Loucy (cell line): Measurements from ENCODE around the gene THBS1.

ENCODE experiments used
- H2AFZ ChIP-seq: fragments of 200-600 bp; sonication (generic); 2 replicates; pipeline ENCODE4 v1.6.0; 2016; ENCODE audit warnings: antibody characterized with exemption, mild to moderate bottlenecking, low read length, moderate library complexity
- H3F3A ChIP-seq: fragments of 200-600 bp; 2 replicates; pipeline ENCODE4 v1.6.0; 2016; ENCODE audit warnings: antibody characterized with exemption, low read depth, mild to moderate bottlenecking
- H3K27me3 ChIP-seq: fragments of 200-600 bp; sonication (generic); 2 replicates; pipeline ENCODE4 v1.6.1; 2014; ENCODE audit warnings: low read length, mild to moderate bottlenecking; ENCODE audit not compliant: insufficient read depth, poor library complexity, severe bottlenecking
- H3K36me3 ChIP-seq: fragments of 200-600 bp; sonication (generic); 2 replicates; pipeline ENCODE4 v1.6.1; 2016; ENCODE audit warnings: low read length; ENCODE audit not compliant: insufficient read depth
- H3K4me1 ChIP-seq: fragments of 200-600 bp; sonication (generic); 2 replicates; pipeline ENCODE4 v1.5.1; 2014; ENCODE audit warnings: low read length, mild to moderate bottlenecking; ENCODE audit not compliant: insufficient read depth, poor library complexity, severe bottlenecking
- H3K4me2 ChIP-seq: fragments of 200-600 bp; sonication (generic); 2 replicates; pipeline ENCODE4 v1.6.0; 2014; ENCODE audit warnings: antibody characterized with exemption, low read length, low read depth, mild to moderate bottlenecking; ENCODE audit not compliant: poor library complexity, severe bottlenecking
- H3K4me3 ChIP-seq: fragments of 200-600 bp; sonication (generic); 2 replicates; pipeline ENCODE4 v1.5.1; 2014; ENCODE audit warnings: low read length, mild to moderate bottlenecking, mixed read lengths; ENCODE audit not compliant: poor library complexity, severe bottlenecking
- H3K79me2 ChIP-seq: fragments of 200-600 bp; sonication (generic); 2 replicates; pipeline ENCODE4 v1.6.1; 2014; ENCODE audit warnings: low read length; ENCODE audit not compliant: insufficient read depth
- H3K9ac ChIP-seq: fragments of 200-600 bp; sonication (generic); 2 replicates; pipeline ENCODE4 v1.6.0; 2014; ENCODE audit warnings: mild to moderate bottlenecking, low read depth, low read length, moderate library complexity; ENCODE audit not compliant: poor library complexity, severe bottlenecking
- H3K9me2 ChIP-seq: fragments of 200-600 bp; sonication (generic); replicated peaks from 2 replicates; pipeline ENCODE4 v1.6.1; 2016; ENCODE audit warnings: low read depth, low read length, mixed read lengths
- H3K9me3 ChIP-seq: fragments of 200-600 bp; sonication (generic); 2 replicates; pipeline ENCODE4 v1.6.1; 2014; ENCODE audit warnings: mild to moderate bottlenecking, antibody characterized with exemption, low read length, low read depth; ENCODE audit not compliant: insufficient read depth
- H4K20me1 ChIP-seq: fragments of 200-600 bp; sonication (generic); 2 replicates; pipeline ENCODE4 v1.6.0; 2014; ENCODE audit warnings: antibody characterized with exemption, low read length, mild to moderate bottlenecking; ENCODE audit not compliant: insufficient read depth, poor library complexity, severe bottlenecking
- EZH2phosphoT487 ChIP-seq: fragments of 200-600 bp; IDR thresholded peaks from 2 replicates; pipeline ENCODE4 v1.6.1; 2018; ENCODE audit warnings: antibody characterized with exemption, mild to moderate bottlenecking, moderate library complexity, borderline replicate concordance
- TF ChIP-seq, protein P1 (sequence below): fragments of 200-600 bp; sonication (generic); conservative IDR thresholded peaks from 2 replicates; pipeline ENCODE4 v1.5.1; 2014; ENCODE audit warnings: mild to moderate bottlenecking, antibody characterized with exemption, low read length

THBS1 gene

DNA sequence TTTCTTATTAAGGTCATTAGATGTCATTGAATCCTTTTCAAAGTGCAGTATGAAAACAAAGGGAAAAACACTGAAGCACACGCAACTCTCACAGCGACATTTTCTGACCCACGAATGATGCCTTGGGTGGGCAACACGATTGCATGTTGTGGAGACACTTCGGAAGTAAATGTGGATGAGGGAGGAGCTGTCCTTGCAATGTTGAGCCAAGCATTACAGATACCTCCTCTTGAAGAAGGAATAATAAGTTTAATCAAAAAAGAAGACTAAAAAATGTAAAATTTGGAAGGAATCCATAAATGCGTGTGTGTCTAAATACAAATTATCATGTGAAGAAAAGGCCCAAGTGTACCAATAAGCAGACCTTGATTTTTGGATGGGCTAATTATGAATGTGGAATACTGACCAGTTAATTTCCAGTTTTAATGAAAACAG is 16.9 kb downstream of the THBS1 start:
- no peaks in the 10 kb centered on the region for H3K9me2 ChIP-seq
- H3K27me3 ChIP-seq: no peaks in the 10 kb centered on the region
- H3F3A ChIP-seq: no peaks in the 10 kb centered on the region
- no peak overlapping the region for H3K9ac ChIP-seq
- no peaks in the 10 kb centered on the region for H3K36me3 ChIP-seq
- H3K79me2 ChIP-seq: no peaks in the 10 kb centered on the region
- H2AFZ ChIP-seq: no peak overlapping the region
- H3K4me3 ChIP-seq: no peak overlapping the region
- TF ChIP-seq, protein P1, sequence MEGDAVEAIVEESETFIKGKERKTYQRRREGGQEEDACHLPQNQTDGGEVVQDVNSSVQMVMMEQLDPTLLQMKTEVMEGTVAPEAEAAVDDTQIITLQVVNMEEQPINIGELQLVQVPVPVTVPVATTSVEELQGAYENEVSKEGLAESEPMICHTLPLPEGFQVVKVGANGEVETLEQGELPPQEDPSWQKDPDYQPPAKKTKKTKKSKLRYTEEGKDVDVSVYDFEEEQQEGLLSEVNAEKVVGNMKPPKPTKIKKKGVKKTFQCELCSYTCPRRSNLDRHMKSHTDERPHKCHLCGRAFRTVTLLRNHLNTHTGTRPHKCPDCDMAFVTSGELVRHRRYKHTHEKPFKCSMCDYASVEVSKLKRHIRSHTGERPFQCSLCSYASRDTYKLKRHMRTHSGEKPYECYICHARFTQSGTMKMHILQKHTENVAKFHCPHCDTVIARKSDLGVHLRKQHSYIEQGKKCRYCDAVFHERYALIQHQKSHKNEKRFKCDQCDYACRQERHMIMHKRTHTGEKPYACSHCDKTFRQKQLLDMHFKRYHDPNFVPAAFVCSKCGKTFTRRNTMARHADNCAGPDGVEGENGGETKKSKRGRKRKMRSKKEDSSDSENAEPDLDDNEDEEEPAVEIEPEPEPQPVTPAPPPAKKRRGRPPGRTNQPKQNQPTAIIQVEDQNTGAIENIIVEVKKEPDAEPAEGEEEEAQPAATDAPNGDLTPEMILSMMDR: no peak
- no peak for TF ChIP-seq EZH2phosphoT487
- no peaks in the 10 kb centered on the region for H4K20me1 ChIP-seq
- no peak overlapping the region for H3K4me2 ChIP-seq
- no peaks in the 10 kb centered on the region for H3K4me1 ChIP-seq
- H3K9me3 ChIP-seq: no peaks in the 10 kb centered on the region

DNA sequence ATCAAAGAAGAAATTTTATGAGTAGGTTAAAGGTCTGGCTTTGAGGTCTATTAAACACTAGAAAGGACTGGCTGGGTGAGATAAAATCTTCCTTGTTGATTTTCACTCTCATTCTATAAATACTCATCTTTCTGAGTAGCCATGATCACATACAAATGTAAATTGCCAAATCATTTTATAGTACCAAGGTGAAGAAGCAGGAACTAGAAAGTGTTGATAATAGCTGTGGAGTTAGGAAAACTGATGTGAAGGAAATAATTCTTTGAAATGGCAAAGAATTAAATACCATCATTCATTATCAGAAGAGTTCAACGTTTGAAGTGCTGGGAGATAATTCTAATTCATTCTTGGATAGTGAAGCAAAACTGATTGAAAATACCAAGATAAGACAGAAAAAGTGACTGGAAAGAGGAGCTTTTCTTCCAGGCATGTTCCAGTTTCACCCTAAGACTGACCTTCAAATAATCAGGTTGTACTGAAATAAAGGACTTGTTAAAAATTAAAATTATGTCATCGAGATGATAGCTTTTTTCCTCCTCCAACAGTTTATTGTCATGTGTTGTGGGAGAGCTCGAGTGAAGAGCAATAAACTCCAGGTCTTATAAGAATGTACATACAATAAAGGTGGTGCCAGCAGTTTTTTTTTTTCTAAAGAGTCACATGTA is 17.4 kb downstream of the THBS1 start:
- H3F3A ChIP-seq: no peaks in the 10 kb centered on the region

DNA sequence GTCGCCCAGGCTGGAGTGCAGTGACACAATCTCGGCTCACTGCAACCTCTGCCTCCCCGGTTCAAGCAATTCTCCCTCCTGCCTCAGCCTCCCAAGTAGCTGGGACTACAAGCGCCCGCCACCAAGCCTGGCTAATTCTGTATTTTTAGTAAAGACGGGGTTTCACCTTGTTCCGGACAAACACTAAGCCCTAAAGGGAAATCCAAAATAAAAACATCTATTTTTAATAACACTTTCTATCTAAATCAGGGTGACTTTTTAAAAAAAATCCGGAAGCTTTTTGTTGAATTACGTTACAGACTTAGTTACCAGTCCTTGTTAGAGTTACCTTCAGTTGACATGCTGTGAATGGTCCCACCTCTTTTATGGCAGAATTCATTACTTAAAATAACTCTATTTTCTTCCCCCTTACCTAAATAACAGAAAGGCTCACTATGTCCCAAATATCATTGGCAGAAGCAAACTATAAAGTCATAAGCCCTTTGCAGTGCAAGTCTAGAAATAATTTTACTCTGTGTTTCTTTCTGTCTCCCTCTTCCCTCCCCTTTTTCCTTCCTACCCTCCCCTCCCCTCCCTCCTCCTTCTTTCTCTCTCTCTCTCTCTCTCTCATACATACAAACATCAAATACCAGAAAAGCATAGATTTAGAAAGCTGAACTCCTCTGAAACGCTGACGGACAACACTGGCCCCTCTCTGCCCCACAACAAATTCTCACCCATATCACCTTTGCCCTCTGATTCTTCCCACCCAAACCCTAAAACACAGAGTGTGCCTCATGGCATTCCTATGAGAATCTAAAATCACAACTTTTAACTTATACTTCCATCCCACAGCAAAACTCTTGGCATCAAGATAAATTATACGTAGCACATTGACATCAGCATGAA is 18.3 kb downstream of the THBS1 start:
- H3F3A ChIP-seq: no peaks in the 10 kb centered on the region
- no peak overlapping the region for H3K4me2 ChIP-seq
- TF ChIP-seq EZH2phosphoT487: no peak
- TF ChIP-seq, protein P1: no peak

More for the DNA sequence above, 17.4 kb downstream of the THBS1 start:
- Histone ChIP-seq H3K4me1 (no peaks in the 10 kb centered on the region), H3K9me3 (no peaks in the 10 kb centered on the region), H3K27me3 (no peaks in the 10 kb centered on the region), H2AFZ (no peak overlapping the region), H3K9me2 (no peaks in the 10 kb centered on the region), H3K4me3 (no peak overlapping the region), H3K36me3 (no peaks in the 10 kb centered on the region), H3K79me2 (no peaks in the 10 kb centered on the region), H3K4me2 (no peak overlapping the region), H4K20me1 (no peaks in the 10 kb centered on the region), H3K9ac (no peak overlapping the region)
- TF ChIP-seq, protein P1: no peak
- no peak for TF ChIP-seq EZH2phosphoT487

More for the DNA sequence above, 18.3 kb downstream of the THBS1 start:
- Histone ChIP-seq H3K9me3 (no peaks in the 10 kb centered on the region), H4K20me1 (no peaks in the 10 kb centered on the region), H3K27me3 (no peaks in the 10 kb centered on the region), H3K9ac (no peak overlapping the region), H3K36me3 (no peaks in the 10 kb centered on the region), H3K9me2 (no peaks in the 10 kb centered on the region), H2AFZ (no peak overlapping the region), H3K79me2 (no peaks in the 10 kb centered on the region), H3K4me3 (no peak overlapping the region), H3K4me1 (no peaks in the 10 kb centered on the region)
